ENCODE measurements around the gene EIF3L. TPM values are rescaled to one million over a fixed set of nuclear protein-coding genes. Genes with fewer than 3 reads are reported as not detected.

EIF3L gene
- total RNA-seq, 4 donors from 2014 or later: 379 to 589 (median 576) TPM

DNA sequence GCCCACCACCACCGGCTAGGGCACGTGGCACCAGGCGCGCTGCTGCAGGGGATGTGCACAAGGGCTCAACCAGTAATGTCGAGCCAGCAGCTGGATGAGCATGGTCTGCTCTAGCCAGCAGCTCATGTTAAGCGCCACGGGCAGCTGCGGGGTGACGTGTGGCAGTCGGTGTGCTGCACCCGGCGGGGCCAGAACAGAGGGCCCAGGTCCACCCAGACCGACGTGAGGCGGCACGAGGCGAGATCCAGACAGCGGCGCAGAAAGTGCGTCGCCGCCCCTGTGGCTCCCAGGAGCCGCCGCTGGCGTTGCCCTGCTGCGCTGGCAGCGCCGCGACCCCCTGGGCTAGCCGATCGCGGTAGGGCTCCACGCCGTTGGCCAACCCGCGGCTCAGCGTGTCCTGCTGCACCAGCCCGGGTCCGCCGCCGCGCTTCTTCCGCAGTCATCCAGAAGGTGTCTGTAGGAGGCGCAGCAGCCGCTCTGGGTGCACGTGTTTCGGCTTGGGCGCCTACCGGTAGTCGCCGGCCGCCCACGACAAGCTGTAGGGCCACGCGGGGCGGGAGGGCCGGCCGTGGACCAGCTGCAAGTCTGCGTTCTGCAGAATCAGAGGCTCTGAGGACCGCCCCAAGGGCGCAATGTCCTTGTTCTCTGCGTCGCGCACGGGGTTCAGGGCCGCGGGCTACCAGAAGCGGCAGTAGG, 30.7 kb upstream of the EIF3L start:
- Histone ChIP-seq H3K9me3 (no peaks in the 10 kb centered on the region), H3K36me3 (peaks cover 13% of the 10 kb centered on the region), H3K27ac (no peak overlapping the region), H3K4me1 (peaks cover 20% of the 10 kb centered on the region), H3K4me3 (peak overlapping the region; percentile 49), H3K27me3 (peaks cover 29% of the 10 kb centered on the region)
- DNase-seq (ENCODE audit: low spot score in 2 of 2): no peak
- 4% methylated on average over 8 of the region's 68 CpGs for WGBS
- TF ChIP-seq, protein P1, sequence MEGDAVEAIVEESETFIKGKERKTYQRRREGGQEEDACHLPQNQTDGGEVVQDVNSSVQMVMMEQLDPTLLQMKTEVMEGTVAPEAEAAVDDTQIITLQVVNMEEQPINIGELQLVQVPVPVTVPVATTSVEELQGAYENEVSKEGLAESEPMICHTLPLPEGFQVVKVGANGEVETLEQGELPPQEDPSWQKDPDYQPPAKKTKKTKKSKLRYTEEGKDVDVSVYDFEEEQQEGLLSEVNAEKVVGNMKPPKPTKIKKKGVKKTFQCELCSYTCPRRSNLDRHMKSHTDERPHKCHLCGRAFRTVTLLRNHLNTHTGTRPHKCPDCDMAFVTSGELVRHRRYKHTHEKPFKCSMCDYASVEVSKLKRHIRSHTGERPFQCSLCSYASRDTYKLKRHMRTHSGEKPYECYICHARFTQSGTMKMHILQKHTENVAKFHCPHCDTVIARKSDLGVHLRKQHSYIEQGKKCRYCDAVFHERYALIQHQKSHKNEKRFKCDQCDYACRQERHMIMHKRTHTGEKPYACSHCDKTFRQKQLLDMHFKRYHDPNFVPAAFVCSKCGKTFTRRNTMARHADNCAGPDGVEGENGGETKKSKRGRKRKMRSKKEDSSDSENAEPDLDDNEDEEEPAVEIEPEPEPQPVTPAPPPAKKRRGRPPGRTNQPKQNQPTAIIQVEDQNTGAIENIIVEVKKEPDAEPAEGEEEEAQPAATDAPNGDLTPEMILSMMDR (IDR thresholded peaks at IDR 0.05): peak; percentile 7 to 52
- no peak for TF ChIP-seq EP300 (IDR thresholded peaks at IDR 0.05)

DNA sequence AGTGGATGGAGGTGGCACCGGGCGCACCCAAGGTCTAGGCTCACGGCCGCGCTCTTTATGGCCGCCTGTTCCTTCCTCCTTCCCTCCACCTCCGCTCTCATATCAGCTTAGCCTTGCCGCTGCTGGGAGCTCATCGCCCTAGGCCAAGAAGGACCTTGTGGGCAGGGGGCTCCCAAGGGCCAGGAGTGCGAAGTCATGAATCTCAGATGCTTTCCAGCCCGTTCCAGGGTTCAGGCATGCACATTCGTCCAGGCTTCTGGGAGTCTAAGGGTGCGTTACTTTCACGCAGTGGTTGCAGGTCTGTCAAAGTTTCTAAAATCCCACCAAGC, 30.1 kb upstream of the EIF3L start:
- TF ChIP-seq, protein P1 (IDR thresholded peaks at IDR 0.05): no peak
- TF ChIP-seq POLR2AphosphoS5 (IDR thresholded peaks at IDR 0.05): no peak
- no peak for TF ChIP-seq EP300 (IDR thresholded peaks at IDR 0.05)
- no peak for TF ChIP-seq POLR2A (IDR thresholded peaks at IDR 0.05)
- DNase-seq (ENCODE audit: low spot score in 2 of 2): no peak
- H3K4me1 ChIP-seq: peaks cover 20% of the 10 kb centered on the region
- no peaks in the 10 kb centered on the region for H3K9me3 ChIP-seq
- peak overlapping the region; percentile 49 for H3K4me3 ChIP-seq
- no peak overlapping the region for H3K27ac ChIP-seq
- peaks cover 10% of the 10 kb centered on the region for H3K36me3 ChIP-seq
- peaks cover 34% of the 10 kb centered on the region for H3K27me3 ChIP-seq
- 32% methylated on average over 4 of the region's 14 CpGs for WGBS

DNA sequence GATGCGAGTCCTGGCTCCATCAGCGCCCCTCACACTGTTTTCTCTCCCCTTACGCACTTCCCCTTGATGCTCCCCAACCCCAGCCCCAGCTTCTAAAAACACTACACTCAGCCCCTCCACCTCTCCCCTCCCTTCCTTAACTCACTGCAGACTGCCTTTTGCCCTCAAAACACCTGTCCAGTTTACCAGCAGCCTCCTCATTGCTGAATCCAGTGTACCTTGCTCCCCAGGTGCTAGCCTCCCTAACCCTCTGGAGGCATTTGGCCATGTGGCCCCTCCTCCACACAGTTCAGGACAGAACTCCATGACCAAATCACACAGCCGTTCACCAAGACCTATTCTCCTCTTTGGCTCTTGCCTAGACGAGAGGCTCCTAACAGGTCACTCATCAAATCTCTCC, 28.9 kb upstream of the EIF3L start:
- Histone ChIP-seq H3K36me3 (no peaks in the 10 kb centered on the region), H3K27me3 (peaks cover 41% of the 10 kb centered on the region), H3K4me1 (peaks cover 31% of the 10 kb centered on the region), H3K27ac (no peak overlapping the region), H3K9me3 (no peaks in the 10 kb centered on the region), H3K4me3 (no peak overlapping the region)
- TF ChIP-seq, protein P1 (IDR thresholded peaks at IDR 0.05): no peak
- TF ChIP-seq POLR2A (IDR thresholded peaks at IDR 0.05): no peak
- 92% methylated on average over 5 of the region's 5 CpGs for WGBS
- DNase-seq (ENCODE audit: low spot score in 2 of 2): no peak

DNA sequence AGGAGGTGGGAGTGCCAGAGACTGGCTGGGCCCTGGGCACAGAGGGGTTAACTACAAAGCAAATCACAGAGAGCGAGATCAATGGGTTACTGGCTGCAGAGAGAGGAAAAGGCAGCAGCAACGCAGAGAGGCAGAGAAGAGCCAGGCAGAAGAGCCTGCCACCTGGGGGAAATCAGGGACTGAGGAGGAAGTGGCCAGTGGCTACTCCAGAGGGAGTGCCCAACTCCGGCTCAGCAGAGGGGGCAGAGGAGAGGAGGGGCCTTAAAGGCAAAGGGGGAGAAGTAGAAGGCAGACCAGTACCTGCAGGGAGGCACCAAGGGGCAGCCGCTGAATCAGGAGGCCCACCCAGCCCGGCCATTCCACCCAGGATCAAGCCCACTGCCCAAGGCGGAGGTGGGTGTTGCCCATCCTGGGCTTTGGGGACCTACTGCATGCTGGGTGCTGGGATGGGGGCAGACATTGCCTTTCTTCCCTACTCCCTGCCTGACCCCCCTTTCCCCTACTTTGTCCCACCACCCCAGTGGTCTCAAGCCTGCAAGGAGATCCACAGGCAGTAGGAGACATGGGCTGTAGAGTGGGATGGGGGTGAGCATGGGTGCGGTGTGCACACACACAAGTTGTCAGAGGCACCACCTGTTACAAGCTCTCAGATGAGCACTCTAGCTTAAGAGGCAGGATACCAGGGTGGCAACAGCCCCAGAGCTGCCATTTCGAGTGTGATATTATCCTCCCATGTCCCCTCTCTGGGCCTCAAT, 27.0 kb upstream of the EIF3L start:
- H3K36me3 ChIP-seq: no peaks in the 10 kb centered on the region
- 57% methylated on average over 7 of the region's 8 CpGs for WGBS
- TF ChIP-seq EP300 (IDR thresholded peaks at IDR 0.05) (no peak), POLR2A (IDR thresholded peaks at IDR 0.05) (no peak), POLR2AphosphoS5 (IDR thresholded peaks at IDR 0.05) (no peak)
- DNase-seq (ENCODE audit: low spot score in 2 of 2): no peak
- H3K27ac ChIP-seq: no peak overlapping the region
- H3K9me3 ChIP-seq: no peaks in the 10 kb centered on the region
- H3K27me3 ChIP-seq: peaks cover 41% of the 10 kb centered on the region
- H3K4me3 ChIP-seq: no peak overlapping the region
- H3K4me1 ChIP-seq: peaks cover 36% of the 10 kb centered on the region

DNA sequence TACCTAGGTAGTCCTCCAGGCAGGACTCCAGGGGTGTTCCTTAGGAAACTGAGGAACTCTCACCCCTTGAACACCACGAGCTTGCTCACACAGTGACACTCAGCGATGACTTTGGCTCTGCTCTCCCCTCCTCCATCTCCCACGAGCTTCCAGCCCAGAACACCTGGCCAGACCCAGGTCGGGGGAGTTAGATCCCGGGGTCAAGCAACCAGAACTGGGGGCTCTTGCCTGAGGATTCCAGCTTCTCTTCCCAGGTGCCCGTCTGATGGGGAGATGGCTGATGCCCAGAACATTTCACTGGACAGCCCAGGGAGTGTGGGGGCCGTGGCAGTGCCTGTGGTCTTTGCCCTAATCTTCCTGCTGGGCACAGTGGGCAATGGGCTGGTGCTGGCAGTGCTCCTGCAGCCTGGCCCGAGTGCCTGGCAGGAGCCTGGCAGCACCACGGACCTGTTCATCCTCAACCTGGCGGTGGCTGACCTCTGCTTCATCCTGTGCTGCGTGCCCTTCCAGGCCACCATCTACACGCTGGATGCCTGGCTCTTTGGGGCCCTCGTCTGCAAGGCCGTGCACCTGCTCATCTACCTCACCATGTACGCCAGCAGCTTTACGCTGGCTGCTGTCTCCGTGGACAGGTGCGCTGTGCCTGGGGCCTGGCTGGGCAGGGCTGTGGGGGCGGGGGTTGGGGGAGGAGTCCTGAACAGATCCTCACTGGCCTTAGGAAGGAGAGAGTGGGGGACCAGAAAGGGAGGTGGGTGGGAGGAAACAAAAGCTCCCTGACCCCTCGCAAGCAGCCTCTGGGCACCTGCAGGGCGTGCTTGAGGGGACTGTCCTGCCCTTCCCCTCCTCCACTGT, 25.9 kb upstream of the EIF3L start, which contains the start of gene GALR3:
Gene GALR3, plus strand, starts transcription at position 249 of the 852 bp plus-strand sequence. Its CDS starts 25 bp downstream, at position 274.
- Histone ChIP-seq H3K27me3 (peaks cover 41% of the 10 kb centered on the region), H3K27ac (no peak within 1 kb of the TSS), H3K36me3 (no peaks in the 10 kb centered on the region), H3K9me3 (no peaks in the 10 kb centered on the region), H3K4me3 (no peak within 1 kb of the TSS), H3K4me1 (peaks cover 27% of the 10 kb centered on the region)
- TF ChIP-seq POLR2A (IDR thresholded peaks at IDR 0.05) (no peak), POLR2AphosphoS5 (IDR thresholded peaks at IDR 0.05) (no peak), EP300 (IDR thresholded peaks at IDR 0.05) (no peak)
- TF ChIP-seq, protein P1 (IDR thresholded peaks at IDR 0.05): no peak
- WGBS: 79% methylated on average over 13 of the region's 21 CpGs
- no peak for DNase-seq (ENCODE audit: low spot score in 2 of 2)

Measured in suprapubic skin (tissue), 4 donors.